WTC11 (cell line): ENCODE measurements around the gene SREBF1. TPM values are rescaled to one million over a fixed set of nuclear protein-coding genes. Genes with fewer than 3 reads are reported as not detected.

ENCODE experiments used
- ATAC-seq: fragments of 200-7000 bp; cut with Tn5 transposase; 2 replicates; pipeline ENCODE4 v1.10.0; 2021; ENCODE audit warnings: mild to moderate bottlenecking, moderate library complexity
- CTCF ChIA-PET: fragments of 300-600 bp; sonication (Branson Sonifier 250); formaldehyde crosslinking; loops from one replicate; lab custom pipeline; 2021; ENCODE audit warnings: antibody characterized with exemption; lab: Charles Lee
- POLR2A ChIA-PET: fragments of 350-600 bp; sonication (Branson Sonifier 250); formaldehyde crosslinking; loops from one replicate; lab custom pipeline; 2021; ENCODE audit warnings: antibody characterized with exemption; lab: Charles Lee
- DNase-seq: peaks from one replicate; pipeline ENCODE4 v3.0.0; 2021; ENCODE audit warnings: low spot score
- H3K27ac Mint-ChIP-seq: 2 replicates; pipeline ENCODE4 v1.8.0; 2021; ENCODE audit warnings: mixed read lengths
- H3K27me3 Mint-ChIP-seq: 2 replicates; pipeline ENCODE4 v1.8.0; 2021; ENCODE audit warnings: low read depth, mild to moderate bottlenecking, moderate library complexity, mixed read lengths
- H3K36me3 Mint-ChIP-seq: 2 replicates; pipeline ENCODE4 v1.8.0; 2021; ENCODE audit warnings: mixed read lengths
- H3K4me1 Mint-ChIP-seq: 2 replicates; pipeline ENCODE4 v1.8.0; 2022; ENCODE audit warnings: mixed read lengths
- H3K4me3 Mint-ChIP-seq: 2 replicates; pipeline ENCODE4 v1.8.0; 2021; ENCODE audit warnings: mild to moderate bottlenecking, moderate library complexity, mixed read lengths
- H3K9me3 Mint-ChIP-seq: 2 replicates; pipeline ENCODE4 v1.8.0; 2021; ENCODE audit warnings: mixed read lengths
- CREB1 ChIP-seq: sonication (generic); formaldehyde crosslinking; IDR thresholded peaks from 2 replicates; pipeline ENCODE4 v1.8.0; 2023; ENCODE audit warnings: mild to moderate bottlenecking, missing genetic modification reagents
- CREM ChIP-seq: sonication (generic); formaldehyde crosslinking; IDR thresholded peaks from 2 replicates; pipeline ENCODE4 v1.8.1; 2022; ENCODE audit warnings: mild to moderate bottlenecking, missing genetic modification reagents, moderate library complexity
- EMX1 ChIP-seq: fragments of 250-450 bp; sonication (Bioruptor Pico); IDR thresholded peaks from 2 replicates; pipeline ENCODE4 v1.8.0; 2021; ENCODE audit warnings: mild to moderate bottlenecking
- ETV6 ChIP-seq: sonication (generic); formaldehyde crosslinking; IDR thresholded peaks from 2 replicates; pipeline ENCODE4 v1.8.1; 2022; ENCODE audit warnings: mild to moderate bottlenecking, missing genetic modification reagents
- GTF2I ChIP-seq: fragments of 250-450 bp; sonication (Bioruptor Pico); conservative IDR thresholded peaks from 2 replicates; pipeline ENCODE4 v1.4.0; 2021; ENCODE audit warnings: mild to moderate bottlenecking
- HMGA2 ChIP-seq: fragments of 250-450 bp; sonication (Bioruptor Pico); IDR thresholded peaks from 2 replicates; pipeline ENCODE4 v1.4.0; 2021; ENCODE audit warnings: mild to moderate bottlenecking, moderate library complexity
- IRF2 ChIP-seq: sonication (generic); formaldehyde crosslinking; IDR thresholded peaks from 2 replicates; pipeline ENCODE4 v1.8.0; 2022; ENCODE audit warnings: low read depth, missing genetic modification reagents, borderline replicate concordance
- KAT7 ChIP-seq: sonication (generic); formaldehyde crosslinking; IDR thresholded peaks from 2 replicates; pipeline ENCODE4 v1.8.1; 2023; ENCODE audit warnings: missing genetic modification reagents, mild to moderate bottlenecking, borderline replicate concordance
- NR1H2 ChIP-seq: sonication (generic); formaldehyde crosslinking; IDR thresholded peaks from 2 replicates; pipeline ENCODE4 v1.9.0; 2021; ENCODE audit warnings: mild to moderate bottlenecking, moderate library complexity, missing genetic modification reagents
- NR2C2 ChIP-seq: sonication (generic); formaldehyde crosslinking; IDR thresholded peaks from 2 replicates; pipeline ENCODE4 v1.8.0; 2022; ENCODE audit warnings: mild to moderate bottlenecking, missing genetic modification reagents
- PRRX2 ChIP-seq: fragments of 250-450 bp; sonication (Bioruptor Pico); IDR thresholded peaks from 2 replicates; pipeline ENCODE4 v1.8.0; 2021; ENCODE audit warnings: mild to moderate bottlenecking
- SOX15 ChIP-seq: fragments of 250-450 bp; sonication (Bioruptor Pico); IDR thresholded peaks from 2 replicates; pipeline ENCODE4 v1.9.0; 2021; ENCODE audit warnings: mild to moderate bottlenecking
- STAT6 ChIP-seq: sonication (generic); formaldehyde crosslinking; conservative IDR thresholded peaks from 2 replicates; pipeline ENCODE4 v1.8.1; 2023; ENCODE audit warnings: mild to moderate bottlenecking, low read depth, missing genetic modification reagents, moderate library complexity
- TEAD1 ChIP-seq: sonication (generic); formaldehyde crosslinking; IDR thresholded peaks from 2 replicates; pipeline ENCODE4 v1.8.0; 2022; ENCODE audit warnings: mild to moderate bottlenecking, missing genetic modification reagents
- ZNF396 ChIP-seq: fragments of 250-450 bp; sonication (Bioruptor Pico); IDR thresholded peaks from 2 replicates; pipeline ENCODE4 v1.8.0; 2021; ENCODE audit warnings: mild to moderate bottlenecking, moderate library complexity, borderline replicate concordance
- ZNF423 ChIP-seq: fragments of 250-450 bp; sonication (Bioruptor Pico); IDR thresholded peaks from 2 replicates; pipeline ENCODE4 v2.1.2; 2022; ENCODE audit warnings: mild to moderate bottlenecking, moderate library complexity
- ZNF671 ChIP-seq: fragments of 250-450 bp; sonication (Bioruptor Pico); IDR thresholded peaks from 2 replicates; pipeline ENCODE4 v1.8.0; 2021; ENCODE audit warnings: mild to moderate bottlenecking
- total RNA-seq: library from RNA; stranded (reverse); gene quantifications from 3 replicates; pipeline ENCODE4 v1.2.3, GENCODE V29; 2021
- TF ChIP-seq, protein P1 (sequence below): fragments of 250-450 bp; sonication (Bioruptor Pico); IDR thresholded peaks from 2 replicates; pipeline ENCODE4 v2.1.2; 2022; ENCODE audit warnings: mild to moderate bottlenecking, moderate library complexity
- TF ChIP-seq, protein P2 (sequence below): sonication (generic); formaldehyde crosslinking; IDR thresholded peaks from 2 replicates; pipeline ENCODE4 v1.8.0; 2022; ENCODE audit warnings: mild to moderate bottlenecking, missing genetic modification reagents
- TF ChIP-seq, protein P3 (sequence below): fragments of 200-600 bp; IDR thresholded peaks from 2 replicates; pipeline ENCODE4 v1.8.0; 2022; ENCODE audit warnings: antibody characterized with exemption
- TF ChIP-seq, protein P4 (sequence below): sonication (generic); formaldehyde crosslinking; IDR thresholded peaks from 2 replicates; pipeline ENCODE4 v1.8.1; 2022; ENCODE audit warnings: low read depth, mild to moderate bottlenecking, moderate library complexity, missing genetic modification reagents, borderline replicate concordance

Gene SREBF1
- total RNA-seq, 1 experiment from 2014 or later: 93.7 TPM

DNA sequence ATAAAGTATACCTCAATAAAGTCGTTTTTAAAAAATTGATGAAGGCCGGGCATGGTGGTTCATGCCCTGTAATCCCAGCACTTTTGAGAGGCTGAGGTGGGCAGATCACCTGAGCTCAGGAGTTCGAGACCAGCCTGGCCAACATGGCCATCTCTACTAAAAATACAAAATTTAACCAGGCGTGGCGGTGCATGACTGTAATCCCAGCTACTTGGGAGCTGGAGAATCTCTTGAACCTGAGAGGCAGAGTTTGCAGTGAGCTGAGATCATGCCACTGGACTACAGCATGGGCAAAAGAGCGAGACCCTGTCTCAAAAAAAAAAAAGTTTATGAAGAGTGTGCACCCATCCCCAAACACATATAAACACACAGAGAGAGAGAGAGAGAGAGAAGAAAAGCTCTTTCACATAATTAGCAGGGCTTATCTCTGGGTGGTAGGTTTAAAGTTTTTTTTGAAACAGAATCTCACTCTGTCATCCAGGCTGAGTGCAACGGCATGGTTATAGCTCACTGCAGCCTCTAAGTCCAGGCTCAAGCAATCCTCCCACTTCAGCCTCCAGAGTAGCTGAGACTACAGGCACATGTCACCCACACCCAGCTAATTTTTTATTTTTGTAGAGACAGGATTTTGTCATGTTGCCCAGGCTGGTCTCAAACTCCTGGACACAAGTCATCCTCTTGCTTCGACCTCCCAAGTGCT lies 3.0 kb downstream of the SREBF1 start:
- CTCF ChIA-PET: interaction anchor here (0.9 to 1.3 kb wide), 2 partner anchors 21 to 85 kb away, joined by 3 to 4 read pairs; no protein-coding TSS in a partner anchor
- H3K27ac Mint-ChIP-seq: peak overlapping the region; percentile 70

GRCh38 chr17:17832032-17832363 lies 4.8 kb downstream of the SREBF1 start:
- Mint-ChIP-seq H3K9me3 (no peaks in the 10 kb centered on the region), H3K27ac (peak overlapping the region; percentile 59; the same call in 1 of the 2 replicates), H3K36me3 (peaks cover 24% of the 10 kb centered on the region), H3K4me1 (peaks cover 50% of the 10 kb centered on the region), H3K4me3 (no peak overlapping the region), H3K27me3 (no peaks in the 10 kb centered on the region)
- DNase-seq (no peak), ATAC-seq (no peak)
- ChIA-PET CTCF (interaction anchor here (1.0 kb wide), 2 partner anchors 17 to 51 kb away, joined by 3 to 4 read pairs; no protein-coding TSS in a partner anchor), POLR2A (interaction anchor here (1.6 kb wide), 1 partner anchor 19 kb away, joined by 4 read pairs; no protein-coding TSS in a partner anchor)
- TF ChIP-seq, protein P1, sequence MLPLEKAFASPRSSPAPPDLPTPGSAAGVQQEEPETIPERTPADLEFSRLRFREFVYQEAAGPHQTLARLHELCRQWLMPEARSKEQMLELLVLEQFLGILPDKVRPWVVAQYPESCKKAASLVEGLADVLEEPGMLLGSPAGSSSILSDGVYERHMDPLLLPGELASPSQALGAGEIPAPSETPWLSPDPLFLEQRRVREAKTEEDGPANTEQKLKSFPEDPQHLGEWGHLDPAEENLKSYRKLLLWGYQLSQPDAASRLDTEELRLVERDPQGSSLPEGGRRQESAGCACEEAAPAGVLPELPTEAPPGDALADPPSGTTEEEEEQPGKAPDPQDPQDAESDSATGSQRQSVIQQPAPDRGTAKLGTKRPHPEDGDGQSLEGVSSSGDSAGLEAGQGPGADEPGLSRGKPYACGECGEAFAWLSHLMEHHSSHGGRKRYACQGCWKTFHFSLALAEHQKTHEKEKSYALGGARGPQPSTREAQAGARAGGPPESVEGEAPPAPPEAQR (CRISPR knock-in tag): no peak
- no peak for TF ChIP-seq GTF2I
- TF ChIP-seq PRRX2 (CRISPR knock-in tag): no peak
- TF ChIP-seq NR1H2 (CRISPR knock-in tag): no peak
- no peak for TF ChIP-seq HMGA2 (CRISPR knock-in tag)
- TF ChIP-seq, all 79 proteins: peak for 0

More for the DNA sequence above, 3.0 kb downstream of the SREBF1 start:
- DNase-seq: no peak
- Mint-ChIP-seq H3K4me3 (no peak overlapping the region), H3K4me1 (peaks cover 62% of the 10 kb centered on the region), H3K9me3 (no peaks in the 10 kb centered on the region), H3K27me3 (no peaks in the 10 kb centered on the region), H3K36me3 (peaks cover 24% of the 10 kb centered on the region)
- ATAC-seq: no peak
- POLR2A ChIA-PET: interaction anchor here (0.7 kb wide), 1 partner anchor 85 kb away, joined by 3 read pairs; no protein-coding TSS in a partner anchor
- TF ChIP-seq CREB1 (CRISPR knock-in tag) (no peak), EMX1 (CRISPR knock-in tag) (no peak), STAT6 (no peak), CREM (CRISPR knock-in tag) (no peak), TEAD1 (CRISPR knock-in tag) (no peak), SOX15 (CRISPR knock-in tag) (no peak), GTF2I (no peak), NR2C2 (CRISPR knock-in tag) (no peak), KAT7 (no peak), IRF2 (CRISPR knock-in tag) (no peak), ZNF396 (CRISPR knock-in tag) (no peak), ETV6 (no peak), ZNF423 (CRISPR knock-in tag) (no peak), ZNF671 (CRISPR knock-in tag) (no peak)
- TF ChIP-seq, protein P2, sequence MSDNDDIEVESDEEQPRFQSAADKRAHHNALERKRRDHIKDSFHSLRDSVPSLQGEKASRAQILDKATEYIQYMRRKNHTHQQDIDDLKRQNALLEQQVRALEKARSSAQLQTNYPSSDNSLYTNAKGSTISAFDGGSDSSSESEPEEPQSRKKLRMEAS: no peak
- TF ChIP-seq, protein P3, sequence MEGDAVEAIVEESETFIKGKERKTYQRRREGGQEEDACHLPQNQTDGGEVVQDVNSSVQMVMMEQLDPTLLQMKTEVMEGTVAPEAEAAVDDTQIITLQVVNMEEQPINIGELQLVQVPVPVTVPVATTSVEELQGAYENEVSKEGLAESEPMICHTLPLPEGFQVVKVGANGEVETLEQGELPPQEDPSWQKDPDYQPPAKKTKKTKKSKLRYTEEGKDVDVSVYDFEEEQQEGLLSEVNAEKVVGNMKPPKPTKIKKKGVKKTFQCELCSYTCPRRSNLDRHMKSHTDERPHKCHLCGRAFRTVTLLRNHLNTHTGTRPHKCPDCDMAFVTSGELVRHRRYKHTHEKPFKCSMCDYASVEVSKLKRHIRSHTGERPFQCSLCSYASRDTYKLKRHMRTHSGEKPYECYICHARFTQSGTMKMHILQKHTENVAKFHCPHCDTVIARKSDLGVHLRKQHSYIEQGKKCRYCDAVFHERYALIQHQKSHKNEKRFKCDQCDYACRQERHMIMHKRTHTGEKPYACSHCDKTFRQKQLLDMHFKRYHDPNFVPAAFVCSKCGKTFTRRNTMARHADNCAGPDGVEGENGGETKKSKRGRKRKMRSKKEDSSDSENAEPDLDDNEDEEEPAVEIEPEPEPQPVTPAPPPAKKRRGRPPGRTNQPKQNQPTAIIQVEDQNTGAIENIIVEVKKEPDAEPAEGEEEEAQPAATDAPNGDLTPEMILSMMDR: no peak
- TF ChIP-seq, protein P4, sequence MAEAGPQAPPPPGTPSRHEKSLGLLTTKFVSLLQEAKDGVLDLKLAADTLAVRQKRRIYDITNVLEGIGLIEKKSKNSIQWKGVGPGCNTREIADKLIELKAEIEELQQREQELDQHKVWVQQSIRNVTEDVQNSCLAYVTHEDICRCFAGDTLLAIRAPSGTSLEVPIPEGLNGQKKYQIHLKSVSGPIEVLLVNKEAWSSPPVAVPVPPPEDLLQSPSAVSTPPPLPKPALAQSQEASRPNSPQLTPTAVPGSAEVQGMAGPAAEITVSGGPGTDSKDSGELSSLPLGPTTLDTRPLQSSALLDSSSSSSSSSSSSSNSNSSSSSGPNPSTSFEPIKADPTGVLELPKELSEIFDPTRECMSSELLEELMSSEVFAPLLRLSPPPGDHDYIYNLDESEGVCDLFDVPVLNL (CRISPR knock-in tag): no peak
- TF ChIP-seq, all 79 proteins: peak for 0
